Osteoblast (primary cell): ENCODE measurements around the gene PCDH9. TPM values are rescaled to one million over a fixed set of nuclear protein-coding genes. Genes with fewer than 3 reads are reported as not detected.

Experiments
- DNase-seq: peaks from one replicate; pipeline ENCODE4 v3.0.0; 2011; ENCODE audit warnings: low spot score, mixed read lengths; ENCODE audit not compliant: insufficient read length; ENCODE audit errors: missing footprints
- H2AFZ ChIP-seq: 2 replicates; pipeline ENCODE4 v1.6.0; 2011; ENCODE audit warnings: mild to moderate bottlenecking, low read length
- H3K27ac ChIP-seq: 2 replicates; pipeline ENCODE4 v1.5.1; 2011; ENCODE audit warnings: mild to moderate bottlenecking, low read depth, low read length, moderate library complexity
- H3K27me3 ChIP-seq: 2 replicates; pipeline ENCODE4 v1.6.0; 2012; ENCODE audit warnings: mild to moderate bottlenecking, control low read depth, inconsistent platforms, low read length, moderate library complexity; ENCODE audit not compliant: insufficient read depth
- H3K36me3 ChIP-seq: 2 replicates; pipeline ENCODE4 v1.5.1; 2011; ENCODE audit warnings: mild to moderate bottlenecking, low read length, control low read depth, moderate library complexity; ENCODE audit not compliant: insufficient read depth
- H3K4me1 ChIP-seq: 2 replicates; pipeline ENCODE4 v1.5.1; 2011; ENCODE audit warnings: mild to moderate bottlenecking, low read length, control low read depth, moderate library complexity; ENCODE audit not compliant: insufficient read depth
- H3K4me2 ChIP-seq: 2 replicates; pipeline ENCODE4 v1.6.0; 2011; ENCODE audit warnings: mild to moderate bottlenecking, low read length; ENCODE audit not compliant: insufficient read depth
- H3K4me3 ChIP-seq: fragments of 200-600 bp; sonication (generic); 3 replicates; pipeline ENCODE4 v1.5.1; 2012; ENCODE audit warnings: mild to moderate bottlenecking, low read length, inconsistent platforms; ENCODE audit not compliant: insufficient read depth
- H3K79me2 ChIP-seq: 2 replicates; pipeline ENCODE4 v1.6.0; 2012; ENCODE audit warnings: mild to moderate bottlenecking, low read length, control low read depth, inconsistent platforms; ENCODE audit not compliant: insufficient read depth
- H3K9me3 ChIP-seq: 2 replicates; pipeline ENCODE4 v1.5.1; 2011; ENCODE audit warnings: low read depth, low read length, control low read depth
- H4K20me1 ChIP-seq: 2 replicates; pipeline ENCODE4 v1.6.0; 2012; ENCODE audit warnings: mild to moderate bottlenecking, low read length, control low read depth; ENCODE audit not compliant: insufficient read depth
- total RNA-seq: library from RNA; depleted of rRNA; stranded (reverse); fragments of >200 nt; gene quantifications from 2 replicates; pipeline ENCODE4 v1.2.3, GENCODE V29; 2012
- TF ChIP-seq, protein P1 (sequence below): IDR thresholded peaks from 2 replicates; pipeline ENCODE4 v1.5.1; 2011; ENCODE audit warnings: mild to moderate bottlenecking, low read depth, low read length, moderate library complexity; ENCODE audit errors: extremely low read depth

Gene PCDH9
- total RNA-seq, 1 donor: 1.1 TPM

DNA sequence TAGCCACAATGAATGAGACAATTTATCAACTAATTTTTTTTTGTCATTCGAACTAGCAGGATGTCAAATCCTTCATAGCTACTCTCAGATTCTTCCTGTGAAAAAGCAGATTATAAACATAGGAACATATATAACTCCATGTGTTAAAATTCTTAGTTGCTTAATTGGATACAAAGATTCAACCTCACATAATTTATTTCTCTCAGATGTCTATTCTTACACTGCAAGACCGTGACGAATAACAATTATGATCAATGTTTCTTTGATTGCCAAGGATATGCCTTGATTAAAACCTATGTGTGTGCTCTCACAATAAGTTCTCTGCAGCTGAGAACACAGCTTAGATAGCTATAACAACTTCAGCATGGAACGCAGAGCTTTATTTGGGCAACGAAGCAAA lies 872.7 kb downstream of the PCDH9 start:
- DNase-seq: no peak

DNA sequence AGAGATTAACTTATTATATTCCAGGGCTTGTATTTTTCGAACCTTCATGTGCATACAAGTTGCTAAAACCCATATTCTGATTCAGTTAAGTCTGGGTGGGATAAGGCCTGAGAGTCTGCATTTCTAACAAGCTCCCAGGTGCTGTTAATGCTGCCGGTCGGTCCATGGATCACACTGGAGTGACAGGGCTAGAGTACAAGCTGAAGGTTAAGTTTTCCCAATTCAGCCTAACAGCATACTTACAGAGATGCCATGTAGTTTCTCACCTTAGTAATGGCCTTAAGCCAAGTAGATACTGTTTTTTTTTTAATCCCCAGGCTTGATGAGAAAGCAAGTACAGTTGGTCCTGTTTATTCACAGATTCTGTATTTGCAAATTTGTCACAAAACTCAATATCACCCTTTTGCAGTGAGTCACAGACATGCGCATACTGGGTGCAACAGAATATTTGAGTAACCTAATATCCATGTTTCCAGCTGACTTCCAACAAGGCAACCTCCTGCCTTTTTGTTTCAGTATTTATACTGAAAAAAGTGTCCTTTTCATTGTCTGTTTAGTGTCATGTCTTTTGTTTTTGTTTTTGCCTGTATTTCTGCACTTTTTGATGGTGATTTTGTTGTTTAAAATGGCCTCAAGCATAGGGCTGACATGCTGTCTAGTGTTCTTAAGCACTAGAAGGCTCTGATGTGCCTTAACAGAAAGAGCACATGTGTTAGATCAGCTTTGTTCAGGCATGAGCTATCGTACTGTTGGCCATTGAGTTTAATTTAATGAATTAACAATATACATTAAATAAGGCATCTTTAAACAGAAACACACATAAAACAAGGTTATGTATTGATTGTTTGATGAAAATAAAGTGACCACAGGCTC lies 875.0 kb downstream of the PCDH9 start:
- Histone ChIP-seq H3K79me2 (no peaks in the 10 kb centered on the region), H3K36me3 (no peaks in the 10 kb centered on the region), H2AFZ (no peak overlapping the region), H4K20me1 (no peaks in the 10 kb centered on the region), H3K4me3 (no peak overlapping the region), H3K9me3 (no peaks in the 10 kb centered on the region), H3K27me3 (no peaks in the 10 kb centered on the region), H3K27ac (no peak overlapping the region), H3K4me1 (no peaks in the 10 kb centered on the region), H3K4me2 (no peak overlapping the region)
- TF ChIP-seq, protein P1, sequence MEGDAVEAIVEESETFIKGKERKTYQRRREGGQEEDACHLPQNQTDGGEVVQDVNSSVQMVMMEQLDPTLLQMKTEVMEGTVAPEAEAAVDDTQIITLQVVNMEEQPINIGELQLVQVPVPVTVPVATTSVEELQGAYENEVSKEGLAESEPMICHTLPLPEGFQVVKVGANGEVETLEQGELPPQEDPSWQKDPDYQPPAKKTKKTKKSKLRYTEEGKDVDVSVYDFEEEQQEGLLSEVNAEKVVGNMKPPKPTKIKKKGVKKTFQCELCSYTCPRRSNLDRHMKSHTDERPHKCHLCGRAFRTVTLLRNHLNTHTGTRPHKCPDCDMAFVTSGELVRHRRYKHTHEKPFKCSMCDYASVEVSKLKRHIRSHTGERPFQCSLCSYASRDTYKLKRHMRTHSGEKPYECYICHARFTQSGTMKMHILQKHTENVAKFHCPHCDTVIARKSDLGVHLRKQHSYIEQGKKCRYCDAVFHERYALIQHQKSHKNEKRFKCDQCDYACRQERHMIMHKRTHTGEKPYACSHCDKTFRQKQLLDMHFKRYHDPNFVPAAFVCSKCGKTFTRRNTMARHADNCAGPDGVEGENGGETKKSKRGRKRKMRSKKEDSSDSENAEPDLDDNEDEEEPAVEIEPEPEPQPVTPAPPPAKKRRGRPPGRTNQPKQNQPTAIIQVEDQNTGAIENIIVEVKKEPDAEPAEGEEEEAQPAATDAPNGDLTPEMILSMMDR: no peak
- DNase-seq: no peak

More for the DNA sequence above, 872.7 kb downstream of the PCDH9 start:
- no peaks in the 10 kb centered on the region for H3K79me2 ChIP-seq
- H2AFZ ChIP-seq: no peak overlapping the region
- H3K36me3 ChIP-seq: no peaks in the 10 kb centered on the region
- H3K4me3 ChIP-seq: no peak overlapping the region
- H3K4me1 ChIP-seq: no peaks in the 10 kb centered on the region
- TF ChIP-seq, protein P1: no peak
- no peak overlapping the region for H3K4me2 ChIP-seq
- no peaks in the 10 kb centered on the region for H4K20me1 ChIP-seq
- H3K27ac ChIP-seq: no peak overlapping the region
- no peaks in the 10 kb centered on the region for H3K9me3 ChIP-seq
- H3K27me3 ChIP-seq: no peaks in the 10 kb centered on the region

DNA sequence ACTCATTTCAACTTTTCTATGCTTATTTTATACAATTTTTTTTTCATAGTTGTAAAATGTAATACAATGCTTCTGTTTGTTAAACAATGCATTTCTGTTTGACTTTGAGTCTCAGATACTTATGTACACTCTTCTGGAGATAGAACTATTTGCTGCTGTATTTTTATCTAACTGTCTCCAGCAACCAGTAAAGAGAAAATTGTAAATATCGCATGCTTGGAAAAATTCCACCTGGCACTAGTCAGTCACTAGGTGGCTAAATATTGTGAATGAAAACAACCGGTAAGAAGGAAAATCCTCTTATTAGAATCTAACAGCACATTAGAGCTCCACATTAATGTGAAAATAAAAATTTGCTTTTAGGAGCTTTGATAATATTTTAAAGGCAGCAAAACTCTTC lies 876.5 kb downstream of the PCDH9 start:
- Histone ChIP-seq H3K27ac (no peak overlapping the region), H3K9me3 (no peaks in the 10 kb centered on the region), H4K20me1 (no peaks in the 10 kb centered on the region), H3K27me3 (no peaks in the 10 kb centered on the region), H2AFZ (no peak overlapping the region), H3K36me3 (no peaks in the 10 kb centered on the region), H3K4me1 (no peaks in the 10 kb centered on the region), H3K79me2 (no peaks in the 10 kb centered on the region), H3K4me3 (no peak overlapping the region), H3K4me2 (no peak overlapping the region)
- DNase-seq: no peak
- TF ChIP-seq, protein P1: no peak

GRCh38 chr13:66349966-66350365 lies 880.2 kb downstream of the PCDH9 start:
- Histone ChIP-seq H3K27me3 (no peaks in the 10 kb centered on the region), H3K9me3 (no peaks in the 10 kb centered on the region), H3K4me3 (no peak overlapping the region), H3K36me3 (no peaks in the 10 kb centered on the region), H2AFZ (no peak overlapping the region), H3K79me2 (no peaks in the 10 kb centered on the region), H3K27ac (no peak overlapping the region), H4K20me1 (no peaks in the 10 kb centered on the region), H3K4me1 (no peaks in the 10 kb centered on the region), H3K4me2 (no peak overlapping the region)
- no peak for DNase-seq
- TF ChIP-seq, protein P1: no peak
